Prostate gland (tissue), 2 donors: ENCODE measurements around the gene PID1.

Experiments used
- CTCF ChIP-seq, 4 experiments: fragments of 200-600 bp in 2 of 4; fragments of 450-650 bp in 2 of 4; sonication (generic) in 2 of 4; IDR thresholded peaks; 1 replicate in 3 of 4; 2 replicates in 1 of 4; pipeline ENCODE4 v1.5.1; 2016 to 2019; ENCODE audit warnings: antibody characterized with exemption in 4 of 4, mild to moderate bottlenecking in 2 of 4, moderate library complexity in 2 of 4
- POLR2A ChIP-seq: fragments of 450-650 bp; IDR thresholded peaks from one replicate; pipeline ENCODE4 v1.6.1; 2016; ENCODE audit warnings: antibody characterized with exemption, mild to moderate bottlenecking

GRCh38 chr2:229210641-229211040, 60.4 kb downstream of the PID1 start:
- TF ChIP-seq CTCF (IDR thresholded peaks at IDR 0.05) (no peak), POLR2A (no peak)
